Measurements from ENCODE around the gene CHST1.

CHST1 gene

GRCh38 chr11:45651841-45652749 lies 13.3 kb downstream of the CHST1 start:
- Histone ChIP-seq H3K27me3 (ENCODE audit: control insufficient read depth in 1 of 2, insufficient read depth in 2 of 2, low read length in 2 of 2) (peaks cover 0 to 5% of the 10 kb centered on the region in 2 donors), H3K36me3 (ENCODE audit: control insufficient read depth in 1 of 2, insufficient read depth in 2 of 2, low read length in 2 of 2) (no peaks in the 10 kb centered on the region), H3K27ac (ENCODE audit: low read depth, low read length) (no peak overlapping the region), H3K4me3 (ENCODE audit: low read depth in 1 of 2, low read length in 2 of 2) (no peak overlapping the region), H3K9ac (ENCODE audit: low read depth in 1 of 2, low read length in 2 of 2) (no peak overlapping the region), H3K4me1 (ENCODE audit: control insufficient read depth in 1 of 2, insufficient read depth in 2 of 2, low read length in 2 of 2) (no peaks in the 10 kb centered on the region), H3K9me3 (ENCODE audit: control insufficient read depth in 1 of 2, low read length in 2 of 2) (no peaks in the 10 kb centered on the region)

GRCh38 chr11:45651156-45651555 lies 14.3 kb downstream of the CHST1 start:
- H3K4me3 ChIP-seq (ENCODE audit: low read depth in 1 of 2, low read length in 2 of 2) = no peak overlapping the region
- no peak overlapping the region for H3K27ac ChIP-seq (ENCODE audit: low read depth, low read length)
- no peak overlapping the region for H3K9ac ChIP-seq (ENCODE audit: low read depth in 1 of 2, low read length in 2 of 2)
- peaks cover 0 to 5% of the 10 kb centered on the region in 2 donors for H3K27me3 ChIP-seq (ENCODE audit: control insufficient read depth in 1 of 2, insufficient read depth in 2 of 2, low read length in 2 of 2)
- no peaks in the 10 kb centered on the region for H3K9me3 ChIP-seq (ENCODE audit: control insufficient read depth in 1 of 2, low read length in 2 of 2)
- H3K4me1 ChIP-seq (ENCODE audit: control insufficient read depth in 1 of 2, insufficient read depth in 2 of 2, low read length in 2 of 2) = no peaks in the 10 kb centered on the region
- no peaks in the 10 kb centered on the region for H3K36me3 ChIP-seq (ENCODE audit: control insufficient read depth in 1 of 2, insufficient read depth in 2 of 2, low read length in 2 of 2)

GRCh38 chr11:45650166-45651095 lies 15.0 kb downstream of the CHST1 start:
- Histone ChIP-seq H3K9ac (ENCODE audit: low read depth in 1 of 2, low read length in 2 of 2) (no peak overlapping the region), H3K9me3 (ENCODE audit: control insufficient read depth in 1 of 2, low read length in 2 of 2) (no peaks in the 10 kb centered on the region), H3K4me3 (ENCODE audit: low read depth in 1 of 2, low read length in 2 of 2) (no peak overlapping the region), H3K27me3 (ENCODE audit: control insufficient read depth in 1 of 2, insufficient read depth in 2 of 2, low read length in 2 of 2) (no peaks in the 10 kb centered on the region), H3K27ac (ENCODE audit: low read depth, low read length) (no peak overlapping the region), H3K36me3 (ENCODE audit: control insufficient read depth in 1 of 2, insufficient read depth in 2 of 2, low read length in 2 of 2) (no peaks in the 10 kb centered on the region), H3K4me1 (ENCODE audit: control insufficient read depth in 1 of 2, insufficient read depth in 2 of 2, low read length in 2 of 2) (no peaks in the 10 kb centered on the region)

GRCh38 chr11:45649544-45650165 lies 15.8 kb downstream of the CHST1 start:
- Histone ChIP-seq H3K9me3 (ENCODE audit: control insufficient read depth in 1 of 2, low read length in 2 of 2) (no peaks in the 10 kb centered on the region), H3K4me1 (ENCODE audit: control insufficient read depth in 1 of 2, insufficient read depth in 2 of 2, low read length in 2 of 2) (no peaks in the 10 kb centered on the region), H3K27me3 (ENCODE audit: control insufficient read depth in 1 of 2, insufficient read depth in 2 of 2, low read length in 2 of 2) (no peaks in the 10 kb centered on the region), H3K27ac (ENCODE audit: low read depth, low read length) (no peak overlapping the region), H3K36me3 (ENCODE audit: control insufficient read depth in 1 of 2, insufficient read depth in 2 of 2, low read length in 2 of 2) (no peaks in the 10 kb centered on the region), H3K9ac (ENCODE audit: low read depth in 1 of 2, low read length in 2 of 2) (no peak overlapping the region), H3K4me3 (ENCODE audit: low read depth in 1 of 2, low read length in 2 of 2) (no peak overlapping the region)

DNA sequence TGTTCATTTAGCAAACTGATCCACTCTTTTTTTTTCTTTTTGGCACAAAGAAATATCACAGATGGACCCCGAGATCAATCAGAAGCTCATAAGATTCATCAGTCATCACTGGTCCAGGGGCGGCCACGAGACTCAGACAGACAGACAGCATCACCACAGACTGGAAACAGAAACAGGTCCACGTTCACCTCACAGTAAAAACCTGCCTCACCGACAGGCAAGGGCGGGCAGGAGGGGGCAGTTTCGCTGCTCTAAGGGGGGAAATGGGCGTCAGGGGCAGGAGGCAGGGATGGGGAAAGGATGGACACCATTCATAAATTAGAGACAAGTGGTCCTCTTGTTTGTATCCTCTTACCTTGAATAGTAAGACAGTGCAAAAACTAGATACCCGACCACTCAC lies 16.5 kb downstream of the CHST1 start:
- H3K27ac ChIP-seq (ENCODE audit: low read depth, low read length) = no peak overlapping the region
- H3K4me1 ChIP-seq (ENCODE audit: control insufficient read depth in 1 of 2, insufficient read depth in 2 of 2, low read length in 2 of 2) = no peaks in the 10 kb centered on the region
- no peak overlapping the region for H3K4me3 ChIP-seq (ENCODE audit: low read depth in 1 of 2, low read length in 2 of 2)
- H3K27me3 ChIP-seq (ENCODE audit: control insufficient read depth in 1 of 2, insufficient read depth in 2 of 2, low read length in 2 of 2) = no peaks in the 10 kb centered on the region
- H3K36me3 ChIP-seq (ENCODE audit: control insufficient read depth in 1 of 2, insufficient read depth in 2 of 2, low read length in 2 of 2) = no peaks in the 10 kb centered on the region
- no peak overlapping the region for H3K9ac ChIP-seq (ENCODE audit: low read depth in 1 of 2, low read length in 2 of 2)
- H3K9me3 ChIP-seq (ENCODE audit: control insufficient read depth in 1 of 2, low read length in 2 of 2) = no peaks in the 10 kb centered on the region

DNA sequence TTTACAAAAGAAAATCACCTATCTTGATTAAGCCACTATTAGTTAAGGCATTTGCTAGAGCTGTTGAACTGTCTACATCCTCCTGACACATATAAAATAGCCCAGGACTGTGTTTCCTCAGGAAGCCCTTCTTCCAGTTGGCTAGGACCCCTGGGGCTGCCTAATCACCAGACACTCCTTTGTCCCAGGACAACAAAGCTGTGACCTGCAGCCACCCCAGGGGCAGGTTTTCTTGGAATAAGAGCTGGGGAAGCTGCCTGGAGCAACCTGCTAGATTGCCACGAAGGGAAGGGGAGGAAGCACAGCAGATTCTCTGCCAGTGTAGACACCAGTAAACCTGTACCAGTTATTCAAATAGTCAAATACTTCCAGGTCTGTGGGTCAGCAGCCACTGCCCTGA lies 17.6 kb downstream of the CHST1 start:
- Histone ChIP-seq H3K4me1 (ENCODE audit: control insufficient read depth in 1 of 2, insufficient read depth in 2 of 2, low read length in 2 of 2) (no peaks in the 10 kb centered on the region), H3K4me3 (ENCODE audit: low read depth in 1 of 2, low read length in 2 of 2) (no peak overlapping the region), H3K27me3 (ENCODE audit: control insufficient read depth in 1 of 2, insufficient read depth in 2 of 2, low read length in 2 of 2) (no peaks in the 10 kb centered on the region), H3K9ac (ENCODE audit: low read depth in 1 of 2, low read length in 2 of 2) (no peak overlapping the region), H3K9me3 (ENCODE audit: control insufficient read depth in 1 of 2, low read length in 2 of 2) (no peaks in the 10 kb centered on the region), H3K27ac (ENCODE audit: low read depth, low read length) (no peak overlapping the region), H3K36me3 (ENCODE audit: control insufficient read depth in 1 of 2, insufficient read depth in 2 of 2, low read length in 2 of 2) (no peaks in the 10 kb centered on the region)

DNA sequence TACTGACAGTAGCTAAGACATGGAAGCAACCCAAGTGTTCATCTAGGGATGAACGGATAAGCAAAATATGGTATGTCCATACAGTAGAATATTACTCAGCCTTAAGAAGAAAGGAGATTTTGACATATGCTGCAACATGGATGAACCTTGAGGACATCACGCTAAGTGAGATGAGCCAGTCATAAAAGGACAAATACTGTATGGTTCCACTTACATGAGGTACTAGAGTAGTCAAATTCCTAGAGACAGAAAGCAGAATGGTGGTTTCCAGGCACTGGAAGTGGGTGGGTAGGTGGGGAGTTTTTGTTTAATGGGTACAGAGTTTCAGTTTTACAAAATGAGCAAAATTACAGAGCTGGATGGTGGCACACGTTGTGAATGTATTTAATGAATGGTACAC lies 18.1 kb downstream of the CHST1 start:
- H3K4me3 ChIP-seq (ENCODE audit: low read depth in 1 of 2, low read length in 2 of 2) = no peak overlapping the region
- no peaks in the 10 kb centered on the region for H3K36me3 ChIP-seq (ENCODE audit: control insufficient read depth in 1 of 2, insufficient read depth in 2 of 2, low read length in 2 of 2)
- H3K27ac ChIP-seq (ENCODE audit: low read depth, low read length) = no peak overlapping the region
- H3K27me3 ChIP-seq (ENCODE audit: control insufficient read depth in 1 of 2, insufficient read depth in 2 of 2, low read length in 2 of 2) = no peaks in the 10 kb centered on the region
- no peaks in the 10 kb centered on the region for H3K9me3 ChIP-seq (ENCODE audit: control insufficient read depth in 1 of 2, low read length in 2 of 2)
- no peaks in the 10 kb centered on the region for H3K4me1 ChIP-seq (ENCODE audit: control insufficient read depth in 1 of 2, insufficient read depth in 2 of 2, low read length in 2 of 2)
- no peak overlapping the region for H3K9ac ChIP-seq (ENCODE audit: low read depth in 1 of 2, low read length in 2 of 2)

DNA sequence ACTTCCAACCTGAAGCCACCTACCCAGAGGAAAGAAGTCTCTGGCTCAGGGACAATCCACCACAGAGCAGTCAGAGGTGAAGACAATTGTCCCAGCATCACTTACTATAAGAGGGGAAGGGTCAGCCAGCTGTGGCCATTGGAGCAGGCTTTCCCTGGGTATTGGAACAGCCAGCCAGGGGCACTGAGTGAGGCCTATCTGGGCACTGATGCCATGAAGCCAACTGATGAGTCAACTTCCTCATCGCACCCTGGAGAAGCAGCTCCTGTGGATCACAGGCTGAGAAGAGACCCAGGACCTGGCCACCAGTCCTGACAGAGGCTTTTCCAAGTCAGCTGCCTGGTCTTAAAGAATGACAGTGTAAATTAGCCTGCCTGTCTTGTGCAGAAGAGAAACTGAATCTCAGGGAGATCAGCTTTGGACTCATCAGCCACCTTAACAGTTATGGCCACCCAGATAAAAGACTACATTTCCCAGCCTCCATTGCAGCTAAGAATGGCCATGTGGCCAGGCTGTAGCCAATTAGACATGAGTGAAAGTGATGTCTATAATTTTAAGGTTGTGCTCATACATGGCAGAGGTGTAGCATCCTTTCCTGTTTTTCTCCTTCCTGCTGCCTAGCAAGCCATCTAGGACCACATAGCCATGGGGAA lies 19.0 kb downstream of the CHST1 start:
- Histone ChIP-seq H3K27me3 (ENCODE audit: control insufficient read depth in 1 of 2, insufficient read depth in 2 of 2, low read length in 2 of 2) (no peaks in the 10 kb centered on the region), H3K4me1 (ENCODE audit: control insufficient read depth in 1 of 2, insufficient read depth in 2 of 2, low read length in 2 of 2) (no peaks in the 10 kb centered on the region), H3K4me3 (ENCODE audit: low read depth in 1 of 2, low read length in 2 of 2) (no peak overlapping the region), H3K27ac (ENCODE audit: low read depth, low read length) (no peak overlapping the region), H3K36me3 (ENCODE audit: control insufficient read depth in 1 of 2, insufficient read depth in 2 of 2, low read length in 2 of 2) (no peaks in the 10 kb centered on the region), H3K9me3 (ENCODE audit: control insufficient read depth in 1 of 2, low read length in 2 of 2) (no peaks in the 10 kb centered on the region), H3K9ac (ENCODE audit: low read depth in 1 of 2, low read length in 2 of 2) (no peak overlapping the region)

- Histone ChIP-seq H3K4me3 (ENCODE audit: low read depth in 1 of 2, low read length in 2 of 2) (no peak overlapping the region), H3K27ac (ENCODE audit: low read depth, low read length) (no peak overlapping the region), H3K36me3 (ENCODE audit: control insufficient read depth in 1 of 2, insufficient read depth in 2 of 2, low read length in 2 of 2) (no peaks in the 10 kb centered on the region), H3K27me3 (ENCODE audit: control insufficient read depth in 1 of 2, insufficient read depth in 2 of 2, low read length in 2 of 2) (no peaks in the 10 kb centered on the region), H3K9me3 (ENCODE audit: control insufficient read depth in 1 of 2, low read length in 2 of 2) (no peaks in the 10 kb centered on the region), H3K9ac (ENCODE audit: low read depth in 1 of 2, low read length in 2 of 2) (no peak overlapping the region), H3K4me1 (ENCODE audit: control insufficient read depth in 1 of 2, insufficient read depth in 2 of 2, low read length in 2 of 2) (no peaks in the 10 kb centered on the region)
Observed at GRCh38 chr11:45644981-45645889, 20.2 kb downstream of the CHST1 start.
